Measurements from ENCODE around the gene TMEM9B.
"Not testable (repeated sequence)": the region's sequence is repeated elsewhere in the genome, so short reads cannot be mapped to it uniquely, and the experiment has no call there.

TMEM9B gene

GRCh38 chr11:8971924-8972316, 7.7 kb upstream of the TMEM9B start:
- no peak for DNase-seq (ENCODE audit: low spot score)

- DNase-seq (ENCODE audit: low spot score): no peak
These were observed 7.1 kb upstream of the TMEM9B start for GRCh38 chr11:8971196-8971923.

- DNase-seq (ENCODE audit: low spot score): no peak
These were observed 2.9 kb upstream of the TMEM9B start for GRCh38 chr11:8967184-8967583.

GRCh38 chr11:8963569-8964323, 496 bp downstream of the TMEM9B start:
- no peak for DNase-seq (ENCODE audit: low spot score)

GRCh38 chr11:8962841-8963240, 1.4 kb downstream of the TMEM9B start:
- DNase-seq (ENCODE audit: low spot score): no peak

- DNase-seq (ENCODE audit: low spot score): no peak
These were observed 2.8 kb downstream of the TMEM9B start for GRCh38 chr11:8961401-8961800.

GRCh38 chr11:8959546-8960166, 4.6 kb downstream of the TMEM9B start:
- DNase-seq (ENCODE audit: low spot score): peak; percentile 20

GRCh38 chr11:8956860-8957259, 7.4 kb downstream of the TMEM9B start:
- no peak for DNase-seq (ENCODE audit: low spot score)

- no peak for DNase-seq (ENCODE audit: low spot score)
These were observed 15.4 kb downstream of the TMEM9B start for GRCh38 chr11:8948886-8949285.

GRCh38 chr11:8947230-8947943, 16.9 kb downstream of the TMEM9B start:
- DNase-seq (ENCODE audit: low spot score): no peak

- no peak for DNase-seq (ENCODE audit: low spot score)
These were observed 21.6 kb downstream of the TMEM9B start, which contains the start of gene ASCL3 for GRCh38 chr11:8942518-8943066. ASCL3 (minus strand) TSS chr11:8943016; CDS start chr11:8938161, 4,855 bp downstream.

- no peak for DNase-seq (ENCODE audit: low spot score)
These were observed 22.7 kb downstream of the TMEM9B start for GRCh38 chr11:8941341-8942103.

GRCh38 chr11:8937659-8938058, 26.6 kb downstream of the TMEM9B start:
- no peak for DNase-seq (ENCODE audit: low spot score)

- DNase-seq (ENCODE audit: low spot score): no peak
These were observed 27.1 kb downstream of the TMEM9B start for GRCh38 chr11:8937159-8937558.

- not testable (repeated sequence) for DNase-seq (ENCODE audit: low spot score)
These were observed 28.5 kb downstream of the TMEM9B start for GRCh38 chr11:8935789-8936188.

- DNase-seq (ENCODE audit: low spot score): no peak
These were observed 29.3 kb downstream of the TMEM9B start for GRCh38 chr11:8934742-8935488.

- DNase-seq (ENCODE audit: low spot score): no peak
These were observed 30.3 kb downstream of the TMEM9B start for GRCh38 chr11:8933931-8934330.

- DNase-seq (ENCODE audit: low spot score): no peak
These were observed 31.6 kb downstream of the TMEM9B start, which contains the start of gene C11orf16 for GRCh38 chr11:8932564-8933180. C11orf16 (minus strand) TSS chr11:8932947; CDS start chr11:8932308, 639 bp downstream.

GRCh38 chr11:8930456-8931175, 33.6 kb downstream of the TMEM9B start:
- no peak for DNase-seq (ENCODE audit: low spot score)

All from putamen (tissue), 1 donor.